ENCODE results near the gene HECW1. TPM values are rescaled to one million over a fixed set of nuclear protein-coding genes. Genes with fewer than 3 reads are reported as not detected.
A peak's percentile ranks its signal among the peaks of the same experiment; 100 is the strongest.
"Not testable (repeated sequence)": the region's sequence is repeated elsewhere in the genome, so short reads cannot be mapped to it uniquely, and the experiment has no call there.

The HECW1 gene
- total RNA-seq, 1 experiment from 2014 or later, result 2.4 TPM

- no peak for DNase-seq (ENCODE audit: low read depth)
Observed at GRCh38 chr7:43565786-43566185, 453.3 kb downstream of the HECW1 start.

GRCh38 chr7:43568529-43568928 lies 456.1 kb downstream of the HECW1 start:
- peak; percentile 62 for DNase-seq (ENCODE audit: low read depth)

- DNase-seq (ENCODE audit: low read depth), result peak; percentile 91
Observed at GRCh38 chr7:43569424-43569823, 457.0 kb downstream of the HECW1 start.

GRCh38 chr7:43570688-43571365 lies 458.4 kb downstream of the HECW1 start:
- no peak for DNase-seq (ENCODE audit: low read depth)

- peak; percentile 99 for DNase-seq (ENCODE audit: low read depth)
Observed at GRCh38 chr7:43572516-43573049, 460.1 kb downstream of the HECW1 start.

GRCh38 chr7:43573832-43574231 lies 461.4 kb downstream of the HECW1 start:
- DNase-seq (ENCODE audit: low read depth), result not testable (repeated sequence)

- DNase-seq (ENCODE audit: low read depth), result no peak
Observed at GRCh38 chr7:43575506-43575905, 463.1 kb downstream of the HECW1 start.

- no peak for DNase-seq (ENCODE audit: low read depth)
Observed at GRCh38 chr7:43576241-43576640, 463.8 kb downstream of the HECW1 start.

- DNase-seq (ENCODE audit: low read depth), result peak; percentile 47
Observed at GRCh38 chr7:43577485-43577951, 465.1 kb downstream of the HECW1 start.

GRCh38 chr7:43582503-43583423 lies 470.3 kb downstream of the HECW1 start, which contains the start of gene STK17A:
TSS of gene STK17A (plus strand) at chr7:43583108. CDS start at chr7:43583244, 136 bp downstream.
- DNase-seq (ENCODE audit: low read depth), result peak; percentile 88

- DNase-seq (ENCODE audit: low read depth), result peak; percentile 48
Observed at GRCh38 chr7:43583424-43584194, 471.2 kb downstream of the HECW1 start.

GRCh38 chr7:43584195-43584586 lies 471.7 kb downstream of the HECW1 start:
- DNase-seq (ENCODE audit: low read depth), result peak; percentile 34

GRCh38 chr7:43584733-43585132 lies 472.3 kb downstream of the HECW1 start:
- DNase-seq (ENCODE audit: low read depth), result not testable (repeated sequence)

- peak; percentile 30 for DNase-seq (ENCODE audit: low read depth)
Observed at GRCh38 chr7:43585562-43585961, 473.1 kb downstream of the HECW1 start.

GRCh38 chr7:43586251-43586900 lies 473.9 kb downstream of the HECW1 start:
- DNase-seq (ENCODE audit: low read depth), result peak; percentile 41

GRCh38 chr7:43588477-43589132 lies 476.2 kb downstream of the HECW1 start:
- no peak for DNase-seq (ENCODE audit: low read depth)

- no peak for DNase-seq (ENCODE audit: low read depth)
Observed at GRCh38 chr7:43589133-43589478, 476.7 kb downstream of the HECW1 start.

GRCh38 chr7:43589728-43590127 lies 477.3 kb downstream of the HECW1 start:
- DNase-seq (ENCODE audit: low read depth), result no peak

- no peak for DNase-seq (ENCODE audit: low read depth)
Observed at GRCh38 chr7:43590862-43591557, 478.6 kb downstream of the HECW1 start.

All from HT1080 (cell line).